ENCODE data around the gene DPH7.
"Not testable (repeated sequence)": the region's sequence is repeated elsewhere in the genome, so short reads cannot be mapped to it uniquely, and the experiment has no call there.

DNA sequence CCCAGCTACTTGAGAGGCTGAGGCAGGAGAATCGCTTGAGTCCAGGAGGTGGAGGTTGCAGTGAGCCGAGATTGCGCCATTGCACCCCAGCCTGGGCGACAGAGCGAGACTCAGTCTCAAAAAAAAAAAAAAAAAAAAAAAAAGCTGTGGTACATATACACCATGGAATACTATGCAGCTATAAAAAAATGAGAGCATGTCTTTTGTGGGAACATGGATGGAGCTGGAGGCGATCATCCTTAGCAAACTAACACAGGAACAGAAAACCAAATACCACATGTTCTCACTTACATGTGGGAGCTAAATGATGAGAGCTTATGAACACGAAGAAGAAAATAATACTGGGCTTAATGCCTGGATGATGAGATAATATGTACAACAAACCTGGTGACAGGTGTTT is 17.9 kb upstream of the DPH7 start:
- not testable (repeated sequence) for TF ChIP-seq POLR2AphosphoS5 (IDR thresholded peaks at IDR 0.05)
- TF ChIP-seq, protein P1, sequence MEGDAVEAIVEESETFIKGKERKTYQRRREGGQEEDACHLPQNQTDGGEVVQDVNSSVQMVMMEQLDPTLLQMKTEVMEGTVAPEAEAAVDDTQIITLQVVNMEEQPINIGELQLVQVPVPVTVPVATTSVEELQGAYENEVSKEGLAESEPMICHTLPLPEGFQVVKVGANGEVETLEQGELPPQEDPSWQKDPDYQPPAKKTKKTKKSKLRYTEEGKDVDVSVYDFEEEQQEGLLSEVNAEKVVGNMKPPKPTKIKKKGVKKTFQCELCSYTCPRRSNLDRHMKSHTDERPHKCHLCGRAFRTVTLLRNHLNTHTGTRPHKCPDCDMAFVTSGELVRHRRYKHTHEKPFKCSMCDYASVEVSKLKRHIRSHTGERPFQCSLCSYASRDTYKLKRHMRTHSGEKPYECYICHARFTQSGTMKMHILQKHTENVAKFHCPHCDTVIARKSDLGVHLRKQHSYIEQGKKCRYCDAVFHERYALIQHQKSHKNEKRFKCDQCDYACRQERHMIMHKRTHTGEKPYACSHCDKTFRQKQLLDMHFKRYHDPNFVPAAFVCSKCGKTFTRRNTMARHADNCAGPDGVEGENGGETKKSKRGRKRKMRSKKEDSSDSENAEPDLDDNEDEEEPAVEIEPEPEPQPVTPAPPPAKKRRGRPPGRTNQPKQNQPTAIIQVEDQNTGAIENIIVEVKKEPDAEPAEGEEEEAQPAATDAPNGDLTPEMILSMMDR (IDR thresholded peaks at IDR 0.05), result not testable (repeated sequence)
